GOT3 (cell line): Measurements from ENCODE around the gene LCP2.
"Not testable (repeated sequence)": the region's sequence is repeated elsewhere in the genome, so short reads cannot be mapped to it uniquely, and the experiment has no call there.

Source experiments
- DNase-seq: peaks from one replicate; lab custom pipeline; 2025; ENCODE audit warnings: mixed read lengths; lab: John Stamatoyannopoulos, UW

The LCP2 gene

GRCh38 chr5:170248172-170248930 is 49.2 kb downstream of the LCP2 start:
- DNase-seq = no peak

DNA sequence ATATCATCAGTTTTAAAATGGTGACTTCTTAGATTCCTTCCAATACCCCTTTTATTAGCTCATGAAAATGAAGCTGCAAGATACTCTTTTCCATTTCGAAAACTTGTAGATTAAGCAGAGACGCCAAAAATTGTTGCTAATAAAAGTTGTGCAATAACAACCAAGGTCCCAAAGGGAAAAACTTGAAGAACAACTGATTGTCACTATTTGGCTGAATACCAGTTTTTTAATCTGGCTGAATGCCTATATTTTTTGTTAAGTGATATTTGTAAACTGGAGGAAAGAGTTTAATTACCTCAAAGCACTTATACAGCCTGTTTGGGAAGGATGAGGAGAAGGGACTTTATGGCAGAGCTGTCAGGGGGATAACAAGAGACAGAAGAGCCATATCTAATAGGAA is 50.2 kb downstream of the LCP2 start:
- no peak for DNase-seq

- DNase-seq = no peak
These were observed 51.3 kb downstream of the LCP2 start for GRCh38 chr5:170246126-170246870.

- DNase-seq = not testable (repeated sequence)
These were observed 52.1 kb downstream of the LCP2 start for GRCh38 chr5:170245436-170245835.

DNA sequence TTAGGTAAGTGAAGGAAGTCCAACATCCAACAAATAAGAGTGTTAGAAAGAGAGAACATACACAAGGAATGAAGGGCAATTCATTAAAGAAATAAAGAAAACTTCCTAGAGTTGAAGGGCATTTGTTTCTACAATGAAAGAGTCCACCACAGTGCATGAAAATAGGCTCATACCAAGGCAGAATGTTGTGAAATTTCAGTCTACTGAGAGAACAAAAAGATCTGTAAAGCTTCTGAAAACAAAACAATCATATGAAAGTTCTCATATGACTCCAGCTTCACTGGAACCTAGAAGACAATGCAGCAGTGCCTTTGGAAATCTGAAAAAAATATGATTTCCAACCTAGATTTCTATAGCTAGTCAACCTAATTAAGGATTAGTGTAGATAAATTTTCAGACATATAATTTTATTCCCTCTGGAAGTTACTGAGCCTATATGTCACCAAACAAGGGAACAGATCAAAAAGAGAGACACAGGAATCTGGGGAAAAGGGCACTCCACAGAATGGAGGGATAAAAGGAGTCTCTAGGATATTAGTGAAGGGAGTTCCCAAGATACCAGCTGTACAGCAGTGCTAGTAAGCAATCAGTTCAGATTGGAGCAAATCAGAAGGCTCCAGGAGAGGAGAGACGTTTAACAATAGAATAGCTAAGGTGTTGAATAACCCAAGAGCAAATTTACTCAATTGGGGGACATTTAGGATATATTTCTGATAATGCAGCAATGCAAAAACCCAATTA is 59.0 kb downstream of the LCP2 start:
- no peak for DNase-seq

DNA sequence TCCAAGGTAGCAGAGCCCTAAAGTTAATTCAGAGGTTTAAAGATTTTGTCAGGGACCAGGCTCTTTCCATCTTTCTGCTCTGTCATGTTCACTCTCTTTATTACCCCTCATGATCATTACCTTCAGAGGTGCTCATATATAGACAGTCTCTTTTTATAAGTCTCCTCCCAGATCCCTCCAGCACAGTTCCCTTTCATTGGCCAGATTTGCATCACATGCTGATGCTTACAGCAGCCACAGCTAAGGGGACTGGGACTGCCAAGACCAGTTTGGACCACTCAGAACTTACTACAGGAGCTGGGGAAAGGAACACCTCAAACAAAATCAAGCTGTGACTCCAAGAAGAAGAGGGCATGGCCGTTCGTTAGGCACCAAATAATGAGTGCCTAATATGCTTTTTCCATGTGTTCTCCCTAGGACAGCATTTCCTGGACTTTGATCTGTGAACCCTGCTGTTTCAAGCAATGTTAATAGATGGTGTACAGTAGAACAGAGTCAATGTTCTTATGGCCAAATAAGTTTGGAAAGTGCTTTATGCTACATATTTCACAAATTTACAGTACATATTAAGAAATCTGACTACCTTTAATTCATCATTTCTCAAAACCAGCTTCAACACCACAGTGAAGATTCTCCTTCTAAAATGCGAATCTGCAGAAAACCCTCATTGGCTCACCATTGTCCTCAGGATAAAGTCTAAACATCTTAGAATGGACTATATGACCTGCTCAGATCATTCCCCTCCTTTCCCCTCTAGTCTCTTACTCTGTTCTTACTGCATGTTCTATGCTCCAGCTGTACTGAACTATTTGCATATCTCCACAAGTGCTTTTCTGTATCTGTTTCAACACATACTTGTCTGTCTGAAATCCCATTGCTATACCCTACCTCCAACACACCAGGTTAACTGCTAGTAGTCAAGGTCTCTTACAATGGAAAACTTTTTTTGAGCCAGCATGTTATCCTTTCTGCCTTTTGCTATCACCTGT is 61.4 kb downstream of the LCP2 start:
- DNase-seq = no peak

DNA sequence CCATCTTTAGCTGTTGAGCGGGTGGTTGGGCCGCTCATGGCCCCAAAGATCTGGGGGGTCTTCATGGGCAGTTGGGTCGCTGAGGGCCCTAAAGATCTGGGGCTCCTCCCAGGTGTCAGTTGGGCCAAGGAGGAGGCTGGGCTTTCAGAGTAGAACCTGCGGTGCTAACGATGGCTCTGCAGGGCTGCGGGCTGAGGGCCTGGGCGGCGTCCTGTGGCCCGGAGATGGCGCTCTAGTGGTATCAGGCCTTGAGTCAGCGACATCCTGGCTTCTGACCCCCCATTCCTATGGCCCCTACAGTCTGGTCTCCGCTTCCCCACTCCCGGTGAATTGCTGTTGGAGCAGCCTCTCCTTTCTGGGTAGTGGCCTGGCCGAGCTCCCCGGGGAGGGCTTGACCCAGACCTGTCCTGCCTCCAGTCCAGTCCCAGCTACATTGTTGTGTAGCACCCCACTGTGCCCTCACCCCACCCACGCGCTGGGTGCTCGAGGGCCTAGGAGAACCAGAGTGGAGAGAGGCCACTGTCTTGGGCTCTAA is 64.2 kb downstream of the LCP2 start:
- no peak for DNase-seq

GRCh38 chr5:170232786-170233185 is 64.8 kb downstream of the LCP2 start, which contains the start of gene C5orf58:
Gene C5orf58, plus strand, starts transcription at chr5:170232985. Its CDS starts 1,992 bp downstream, at chr5:170234977.
- no peak for DNase-seq

- DNase-seq = no peak
These were observed 68.7 kb downstream of the LCP2 start for GRCh38 chr5:170228762-170229435.

GRCh38 chr5:170226661-170227060 is 70.9 kb downstream of the LCP2 start:
- no peak for DNase-seq

GRCh38 chr5:170226129-170226615 is 71.4 kb downstream of the LCP2 start:
- DNase-seq = no peak

DNA sequence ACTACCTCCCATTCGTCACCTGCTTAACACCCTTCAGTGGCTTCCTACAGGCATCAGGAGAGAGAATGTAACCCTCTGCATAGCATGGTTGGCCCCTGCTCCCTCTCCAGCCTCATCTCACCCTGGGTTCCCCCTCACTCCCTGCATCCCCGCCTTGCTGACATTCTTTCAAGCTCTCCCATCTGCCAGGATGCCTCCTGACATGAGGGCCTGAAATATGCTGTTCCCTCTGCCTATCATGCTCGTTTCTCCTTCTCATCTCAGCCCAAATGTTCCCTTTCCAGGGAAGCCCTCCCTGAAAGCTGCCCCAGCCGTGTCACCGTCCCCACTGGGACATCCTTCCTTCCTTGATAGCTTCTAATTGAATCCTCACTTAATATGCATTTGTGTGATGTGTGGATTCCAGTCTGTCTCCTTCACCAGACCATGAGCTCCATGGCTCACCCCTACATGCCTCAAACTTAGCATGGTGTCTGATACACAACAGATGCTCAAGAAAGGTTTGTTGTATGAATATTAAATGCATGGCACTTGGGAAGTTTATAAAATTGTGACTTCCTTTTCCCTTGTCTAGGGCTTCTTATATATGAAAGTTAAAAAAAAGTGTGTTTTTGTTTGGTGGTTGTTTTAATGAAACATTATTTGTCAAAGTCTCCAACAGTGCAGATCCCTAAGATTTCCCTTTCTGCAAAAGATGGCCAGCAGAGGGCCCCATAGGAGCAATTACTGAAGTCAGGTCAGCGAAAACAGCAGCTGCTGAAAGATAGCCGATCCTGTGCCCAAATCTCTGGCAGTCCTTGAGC is 72.0 kb downstream of the LCP2 start:
- DNase-seq = peak; percentile 23

- DNase-seq = no peak
These were observed 73.7 kb downstream of the LCP2 start for GRCh38 chr5:170223906-170224305.

DNA sequence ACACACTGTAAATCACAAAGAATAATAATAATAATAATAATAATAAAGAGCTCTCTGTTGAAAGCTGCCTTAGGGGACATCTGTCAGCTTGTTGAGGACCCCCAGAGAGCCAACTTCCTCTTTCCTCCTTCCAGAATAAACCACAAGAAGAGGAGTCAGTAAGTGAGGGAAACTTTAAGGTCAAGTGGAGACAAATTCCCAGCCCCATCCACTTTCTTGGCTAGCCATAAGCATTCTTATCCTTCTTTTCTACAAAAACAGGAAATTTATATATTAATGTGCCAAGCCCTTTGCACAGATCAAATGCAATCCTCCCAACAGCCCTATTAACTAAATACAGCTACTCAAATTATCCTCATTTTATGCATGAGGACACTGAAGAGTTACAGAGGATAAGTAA is 74.2 kb downstream of the LCP2 start:
- DNase-seq = no peak

- no peak for DNase-seq
These were observed 76.2 kb downstream of the LCP2 start for GRCh38 chr5:170221327-170221741.

DNA sequence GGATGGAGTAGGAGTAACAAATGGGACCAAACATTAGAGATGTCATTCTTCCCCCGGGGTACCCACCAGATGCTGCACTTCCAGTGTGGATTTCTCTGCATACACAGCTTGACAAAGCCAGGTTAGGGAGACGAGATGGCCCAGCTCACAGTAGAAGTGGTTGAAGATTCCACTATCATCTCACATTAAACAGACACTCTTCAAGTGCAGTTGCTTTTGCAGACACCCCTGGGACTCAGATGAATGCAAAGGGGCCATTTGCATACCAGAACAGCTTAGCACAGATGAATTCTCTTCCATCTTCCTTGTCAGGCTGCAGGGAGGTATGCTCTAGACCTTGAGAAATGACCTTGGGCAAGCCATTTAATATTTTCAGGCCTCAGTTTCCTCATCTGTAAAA is 77.4 kb downstream of the LCP2 start:
- DNase-seq = no peak

GRCh38 chr5:170219615-170220014 is 78.0 kb downstream of the LCP2 start:
- no peak for DNase-seq

DNA sequence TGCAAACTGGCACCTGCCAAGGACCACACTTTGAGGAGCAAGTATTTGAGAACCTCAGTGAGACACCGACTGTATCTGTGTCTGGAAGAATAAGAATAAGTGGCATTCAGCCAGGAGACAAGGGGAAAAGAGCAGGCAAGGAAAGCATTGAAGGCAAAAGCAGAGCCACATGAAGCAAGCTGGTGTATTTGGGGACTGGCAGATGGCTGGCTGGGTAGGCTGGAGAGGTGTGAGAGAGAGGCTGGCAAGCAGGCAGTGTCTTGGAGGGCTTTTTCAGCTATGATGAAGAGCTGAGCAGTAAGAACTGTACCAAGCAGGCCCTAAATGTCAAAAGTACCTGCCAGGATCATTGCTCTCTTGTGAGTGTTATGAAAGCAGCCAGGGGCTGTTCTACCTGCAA is 78.9 kb downstream of the LCP2 start:
- no peak for DNase-seq

- DNase-seq = no peak
These were observed 79.7 kb downstream of the LCP2 start for GRCh38 chr5:170217831-170218230.
